AG04450 (cell line): Measurements from ENCODE around the gene SLC17A4. TPM values are rescaled to one million over a fixed set of nuclear protein-coding genes. Genes with fewer than 3 reads are reported as not detected.

ENCODE experiments used
- CTCF ChIA-PET: fragments of 300-600, 350-600 bp; formaldehyde crosslinking; extraction: SDS; loops from one replicate; lab custom pipeline; 2022; ENCODE audit warnings: antibody characterized with exemption, inconsistent platforms; lab: Charles Lee
- POLR2A ChIA-PET: fragments of 350-600 bp; formaldehyde crosslinking; extraction: SDS; loops from one replicate; lab custom pipeline; 2021; ENCODE audit warnings: antibody characterized with exemption, inconsistent platforms; lab: Yijun Ruan, JAX
- DNase-seq: peaks from one replicate; pipeline ENCODE4 v3.0.0-alpha.2; 2011; ENCODE audit warnings: low read depth, low spot score
- H3K27ac ChIP-seq: one replicate; pipeline ENCODE4 v1.5.1; 2012; ENCODE audit warnings: low read depth, low read length, control low read depth
- H3K27me3 ChIP-seq: one replicate; pipeline ENCODE4 v1.6.0; 2012; ENCODE audit warnings: low read length; ENCODE audit not compliant: control insufficient read depth, insufficient read depth
- H3K4me3 ChIP-seq: 2 replicates; pipeline ENCODE4 v1.5.1; 2011; ENCODE audit warnings: mild to moderate bottlenecking, low read depth, low read length, control low read depth
- H3K9me3 ChIP-seq: 2 replicates; pipeline ENCODE4 v1.5.1; 2012; ENCODE audit warnings: low read length; ENCODE audit not compliant: control insufficient read depth, insufficient read depth
- polyA plus RNA-seq: library from polyadenylated mRNA; depleted of rRNA; stranded (reverse); fragments of >200 nt; gene quantifications from 2 replicates; pipeline ENCODE4 v1.2.3, GENCODE V29; 2011
- TF ChIP-seq, protein P1 (sequence below): IDR thresholded peaks from 2 replicates; pipeline ENCODE4 v1.5.1; 2011; ENCODE audit warnings: low read depth, low read length, control low read depth, inconsistent platforms

The SLC17A4 gene
- polyA plus RNA-seq, 1 experiment = not detected

GRCh38 chr6:25804804-25805203 is 50.3 kb downstream of the SLC17A4 start:
- POLR2A ChIA-PET = no interaction called here
- TF ChIP-seq, protein P1, sequence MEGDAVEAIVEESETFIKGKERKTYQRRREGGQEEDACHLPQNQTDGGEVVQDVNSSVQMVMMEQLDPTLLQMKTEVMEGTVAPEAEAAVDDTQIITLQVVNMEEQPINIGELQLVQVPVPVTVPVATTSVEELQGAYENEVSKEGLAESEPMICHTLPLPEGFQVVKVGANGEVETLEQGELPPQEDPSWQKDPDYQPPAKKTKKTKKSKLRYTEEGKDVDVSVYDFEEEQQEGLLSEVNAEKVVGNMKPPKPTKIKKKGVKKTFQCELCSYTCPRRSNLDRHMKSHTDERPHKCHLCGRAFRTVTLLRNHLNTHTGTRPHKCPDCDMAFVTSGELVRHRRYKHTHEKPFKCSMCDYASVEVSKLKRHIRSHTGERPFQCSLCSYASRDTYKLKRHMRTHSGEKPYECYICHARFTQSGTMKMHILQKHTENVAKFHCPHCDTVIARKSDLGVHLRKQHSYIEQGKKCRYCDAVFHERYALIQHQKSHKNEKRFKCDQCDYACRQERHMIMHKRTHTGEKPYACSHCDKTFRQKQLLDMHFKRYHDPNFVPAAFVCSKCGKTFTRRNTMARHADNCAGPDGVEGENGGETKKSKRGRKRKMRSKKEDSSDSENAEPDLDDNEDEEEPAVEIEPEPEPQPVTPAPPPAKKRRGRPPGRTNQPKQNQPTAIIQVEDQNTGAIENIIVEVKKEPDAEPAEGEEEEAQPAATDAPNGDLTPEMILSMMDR = no peak
- CTCF ChIA-PET = no interaction called here

GRCh38 chr6:25815194-25815593 is 60.7 kb downstream of the SLC17A4 start:
- no peaks in the 10 kb centered on the region for H3K27me3 ChIP-seq
- H3K27ac ChIP-seq = no peak overlapping the region
- no peaks in the 10 kb centered on the region for H3K9me3 ChIP-seq
- ChIA-PET CTCF (no interaction called here), POLR2A (no interaction called here)
- TF ChIP-seq, protein P1 = no peak
- no peak overlapping the region for H3K4me3 ChIP-seq
- DNase-seq = no peak

More at GRCh38 chr6:25804804-25805203, 50.3 kb downstream of the SLC17A4 start:
- Histone ChIP-seq H3K9me3 (no peaks in the 10 kb centered on the region), H3K27me3 (no peaks in the 10 kb centered on the region), H3K27ac (no peak overlapping the region), H3K4me3 (no peak overlapping the region)
- DNase-seq = no peak

DNA sequence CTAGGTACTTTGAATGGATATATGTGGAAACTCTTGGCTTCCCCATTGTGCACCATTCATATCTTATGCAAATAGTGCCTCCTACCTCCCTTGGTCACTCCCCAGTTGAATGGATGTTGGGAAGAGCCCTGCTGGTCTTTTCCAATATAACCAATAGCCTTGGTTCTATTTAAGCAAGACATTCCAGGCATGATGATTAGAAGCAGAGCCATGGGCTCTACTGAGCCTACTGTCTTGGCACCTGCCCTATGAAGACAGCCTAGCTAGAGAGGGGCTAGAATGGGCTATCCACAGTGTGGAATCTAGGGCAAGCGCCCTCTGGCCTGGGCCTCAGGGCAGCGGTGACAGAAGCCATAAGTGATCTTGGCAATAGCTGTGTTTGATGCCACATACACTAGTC is 61.7 kb downstream of the SLC17A4 start:
- TF ChIP-seq, protein P1 = no peak
- Histone ChIP-seq H3K4me3 (no peak overlapping the region), H3K27ac (no peak overlapping the region), H3K27me3 (no peaks in the 10 kb centered on the region), H3K9me3 (no peaks in the 10 kb centered on the region)
- CTCF ChIA-PET = no interaction called here
- POLR2A ChIA-PET = no interaction called here
- no peak for DNase-seq

- ChIA-PET CTCF (no interaction called here), POLR2A (no interaction called here)
- TF ChIP-seq, protein P1 = no peak
- DNase-seq = no peak
- H3K27ac ChIP-seq = no peak overlapping the region
- no peaks in the 10 kb centered on the region for H3K27me3 ChIP-seq
- no peak overlapping the region for H3K4me3 ChIP-seq
- H3K9me3 ChIP-seq = no peaks in the 10 kb centered on the region
These were observed 66.8 kb downstream of the SLC17A4 start for GRCh38 chr6:25821341-25821740.

GRCh38 chr6:25829375-25829774 is 74.8 kb downstream of the SLC17A4 start:
- TF ChIP-seq, protein P1 = no peak
- Histone ChIP-seq H3K4me3 (no peak overlapping the region), H3K27ac (no peak overlapping the region), H3K9me3 (no peaks in the 10 kb centered on the region), H3K27me3 (no peaks in the 10 kb centered on the region)
- no peak for DNase-seq
- POLR2A ChIA-PET = no interaction called here
- CTCF ChIA-PET = no interaction called here
